T-helper 1 cell treated with Interleukin-12 subunit alpha and Interleukin-12 subunit beta and Interleukin-4 antibody, amounts not matched to agents 30 ng/mL and 1 ng/mL, for 36 hours (primary cell): ENCODE data around the gene FCSK. TPM values are rescaled to one million over a fixed set of nuclear protein-coding genes. Genes with fewer than 3 reads are reported as not detected.

Experiments
- intact Hi-C: fragments of 100-400 bp; cut with micrococcal nuclease; formaldehyde crosslinking; loops from one replicate; pipeline ENCODE4 v1.15.1; 2024
- total RNA-seq: library from RNA; stranded (reverse); gene quantifications from 2 replicates; pipeline ENCODE4 v1.2.3, GENCODE V29; 2022

The FCSK gene
- total RNA-seq, 1 donor from 2014 or later, result 22.5 TPM

- intact Hi-C loops, result loop anchor here (1.0 to 5.0 kb wide), 13 partner anchors 14 to 765 kb away; partner anchors contain the start of genes AARS1, CMTR2, FCSK and ST3GAL2
Observed at GRCh38 chr16:70522216-70523075, 68.1 kb downstream of the FCSK start.

- intact Hi-C loops, result loop anchor here (1.0 to 5.0 kb wide), 13 partner anchors 14 to 764 kb away; partner anchors contain the start of genes AARS1, CMTR2, FCSK and ST3GAL2
Observed at GRCh38 chr16:70523076-70523742, 68.8 kb downstream of the FCSK start, which contains the start of gene COG4. TSS of gene COG4 (minus strand) at chr16:70523554. CDS start at chr16:70523543, 11 bp downstream.

- intact Hi-C loops, result loop anchor here (1.0 to 5.0 kb wide), 14 partner anchors 15 to 763 kb away; partner anchors contain the start of genes AARS1, CMTR2, FCSK and ST3GAL2
Observed at GRCh38 chr16:70523743-70524398, 69.5 kb downstream of the FCSK start, which contains the start of gene SF3B3. TSS of gene SF3B3 (plus strand) at chr16:70523816. CDS start at chr16:70526657, 2,841 bp downstream.

GRCh38 chr16:70524399-70524825 lies 70.0 kb downstream of the FCSK start:
- intact Hi-C loops, result loop anchor here (1.0 to 5.0 kb wide), 2 partner anchors 129 to 763 kb away; partner anchors contain the start of gene CMTR2

- intact Hi-C loops, result no loop called here
Observed at GRCh38 chr16:70526403-70526802, 72.0 kb downstream of the FCSK start.

GRCh38 chr16:70527315-70527996 lies 73.1 kb downstream of the FCSK start:
- intact Hi-C loops, result no loop called here

- intact Hi-C loops, result loop anchor here (1.0 kb wide), 2 partner anchors 8 to 124 kb away; no protein-coding TSS in a partner anchor
Observed at GRCh38 chr16:70529051-70529777, 74.8 kb downstream of the FCSK start.

Other genes starting within 250 kb of the FCSK start
- 27.5 and 28.3 TPM in 2 replicates for gene EXOSC6, start 202.7 kb upstream of the FCSK start, total RNA-seq
- 98.4 and 101 TPM in 2 replicates for gene AARS1, start 165.1 kb upstream of the FCSK start, total RNA-seq
- gene DDX19B, start 155.4 kb upstream of the FCSK start, total RNA-seq, result 29.1 and 35.3 TPM in 2 replicates
- gene DDX19A, start 107.7 kb upstream of the FCSK start, total RNA-seq, result 41.0 and 45.7 TPM in 2 replicates
- gene ST3GAL2, start 15.5 kb upstream of the FCSK start, total RNA-seq, result 38.2 and 40.6 TPM in 2 replicates
- gene COG4, start 69.0 kb downstream of the FCSK start, total RNA-seq, result 55.8 and 57.9 TPM in 2 replicates
- gene SF3B3, start 69.2 kb downstream of the FCSK start, total RNA-seq, result 381 and 387 TPM in 2 replicates
- 0.24 TPM in 1 of 2 replicates, not detected in the other for gene IL34, start 192.0 kb downstream of the FCSK start, total RNA-seq
- gene MTSS2, start 231.5 kb downstream of the FCSK start, total RNA-seq, result 2.7 and 3.6 TPM in 2 replicates